ENCODE measurements around the gene SCAPER. TPM values are rescaled to one million over a fixed set of nuclear protein-coding genes. Genes with fewer than 3 reads are reported as not detected.
"Not testable (repeated sequence)": the region's sequence is repeated elsewhere in the genome, so short reads cannot be mapped to it uniquely, and the experiment has no call there.

Gene SCAPER
- total and polyA plus RNA-seq, 8 donors, result 3.0 to 23.8 (median 14.2) TPM

GRCh38 chr15:76432604-76433003, 472.5 kb downstream of the SCAPER start:
- no peak overlapping the region for H3K4me3 ChIP-seq
- DNase-seq (peak in 1 of 6 donors; percentile 10), ATAC-seq (peak in 2 of 4 donors; percentile 82 to 92), FAIRE-seq (no peak)
- H3K27ac ChIP-seq, result peak overlapping the region in 1 of 4 donors; percentile 3
- H3K9me3 ChIP-seq, result no peaks in the 10 kb centered on the region
- intact Hi-C loops (cut with DNase I), result no loop called here
- 10 to 14% methylated on average over 1 of the region's 1 CpG for WGBS, 2 donors
- peaks cover 4 to 12% (median 7%) of the 10 kb centered on the region in 3 donors for H3K4me1 ChIP-seq
- no peaks in the 10 kb centered on the region for H3K36me3 ChIP-seq
- no peaks in the 10 kb centered on the region for H3K27me3 ChIP-seq
- no peak for TF ChIP-seq CTCF (IDR thresholded peaks at IDR 0.05)

- FAIRE-seq (no peak), ATAC-seq (peak in 1 of 4 donors; percentile 12), DNase-seq (no peak)
- H3K4me3 ChIP-seq, result no peak overlapping the region
- H3K27ac ChIP-seq, result no peak overlapping the region
- WGBS, 2 donors, result 76 to 77% methylated on average over 4 of the region's 4 CpGs
- TF ChIP-seq CTCF (IDR thresholded peaks at IDR 0.05), result no peak
- H3K4me1 ChIP-seq, result peaks cover 4 to 12% (median 7%) of the 10 kb centered on the region in 3 donors
- no peaks in the 10 kb centered on the region for H3K9me3 ChIP-seq
- intact Hi-C loops (cut with DNase I), result no loop called here
- H3K27me3 ChIP-seq, result no peaks in the 10 kb centered on the region
- H3K36me3 ChIP-seq, result no peaks in the 10 kb centered on the region
Observed at GRCh38 chr15:76431971-76432370, 473.2 kb downstream of the SCAPER start.

GRCh38 chr15:76430711-76431110, 474.4 kb downstream of the SCAPER start:
- 95 to 98% methylated on average over 2 of the region's 2 CpGs for WGBS, 2 donors
- H3K27me3 ChIP-seq; ATAC-seq; intact Hi-C loops (cut with DNase I); H3K9me3 ChIP-seq; DNase-seq; H3K4me3 ChIP-seq; FAIRE-seq; H3K27ac ChIP-seq; H3K36me3 ChIP-seq: not testable (repeated sequence)
- H3K4me1 ChIP-seq, result peaks cover 4 to 12% (median 7%) of the 10 kb centered on the region in 3 donors

- FAIRE-seq, result no peak
- no peak for DNase-seq
- no peak for ATAC-seq
- WGBS, 2 donors, result 97 to 99% methylated on average over 4 of the region's 4 CpGs
- no peaks in the 10 kb centered on the region for H3K27me3 ChIP-seq
- no peaks in the 10 kb centered on the region for H3K9me3 ChIP-seq
- no peak for TF ChIP-seq CTCF (IDR thresholded peaks at IDR 0.05)
- intact Hi-C loops (cut with DNase I), result no loop called here
- H3K4me3 ChIP-seq, result no peak overlapping the region
- H3K36me3 ChIP-seq, result no peaks in the 10 kb centered on the region
- no peak overlapping the region for H3K27ac ChIP-seq
- H3K4me1 ChIP-seq, result peaks cover 4 to 12% (median 7%) of the 10 kb centered on the region in 3 donors
Observed at GRCh38 chr15:76429661-76430060, 475.5 kb downstream of the SCAPER start.

GRCh38 chr15:76426941-76427340, 478.2 kb downstream of the SCAPER start:
- peaks cover 0 to 4% (median 0%) of the 10 kb centered on the region in 3 donors for H3K4me1 ChIP-seq
- TF ChIP-seq CTCF (IDR thresholded peaks at IDR 0.05), result no peak
- no peak overlapping the region for H3K4me3 ChIP-seq
- FAIRE-seq, result no peak
- H3K27ac ChIP-seq, result no peak overlapping the region
- no peaks in the 10 kb centered on the region for H3K9me3 ChIP-seq
- no peak for ATAC-seq
- H3K36me3 ChIP-seq, result no peaks in the 10 kb centered on the region
- H3K27me3 ChIP-seq, result no peaks in the 10 kb centered on the region
- intact Hi-C loops (cut with DNase I), result no loop called here
- 96 to 97% methylated on average over 2 of the region's 2 CpGs for WGBS, 2 donors
- DNase-seq, result no peak
